GM19397 (cell line): ENCODE results near the gene C19orf25.
"Not testable (repeated sequence)": the region's sequence is repeated elsewhere in the genome, so short reads cannot be mapped to it uniquely, and the experiment has no call there.

Source experiments
- ATAC-seq: cut with Tn5 transposase; IDR thresholded peaks from one replicate; pipeline ENCODE4 v1.9.1; 2021; ENCODE audit warnings: mild to moderate bottlenecking, moderate library complexity; ENCODE audit not compliant: unreplicated experiment

Gene C19orf25

DNA sequence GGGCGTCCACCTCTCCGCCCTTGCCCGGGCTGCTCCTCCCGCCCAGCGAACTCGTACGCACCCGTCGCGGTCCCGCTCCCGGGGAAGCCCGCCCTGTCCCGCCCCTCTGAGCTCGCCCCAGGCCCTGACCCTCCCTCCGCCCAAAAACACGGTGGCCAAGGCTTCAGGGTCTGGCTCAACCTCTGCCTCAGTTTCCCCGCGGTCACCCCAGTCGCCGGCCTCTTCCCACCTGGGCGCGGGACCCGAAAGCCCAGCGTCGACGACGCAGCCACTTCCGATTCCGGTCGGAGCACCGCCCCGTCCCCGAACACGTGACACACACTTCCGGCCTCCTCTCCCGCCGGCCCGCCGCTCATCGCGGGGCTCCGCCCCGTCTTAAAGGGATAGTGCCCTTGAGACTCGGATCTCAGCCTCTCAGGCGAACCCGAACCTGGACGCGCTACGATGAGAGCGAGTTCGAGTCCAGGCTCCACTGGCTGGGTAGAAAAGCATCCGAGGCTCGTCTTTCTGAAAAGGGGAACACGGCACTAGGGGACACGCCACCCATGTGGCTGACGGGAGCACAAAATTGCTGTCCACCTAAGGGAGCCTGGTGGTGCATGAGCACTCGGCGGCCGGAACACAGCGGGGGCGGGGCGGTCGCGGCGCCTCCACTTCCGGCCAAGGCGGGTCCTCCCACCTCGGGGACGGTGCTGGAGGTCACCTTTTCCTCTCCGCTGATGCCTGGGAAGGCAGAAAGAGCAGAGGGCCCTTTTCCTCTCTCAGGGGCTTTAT lies at the start of gene C19orf25:
Gene C19orf25, minus strand, starts transcription at position 282 of the 774 bp plus-strand sequence. CDS start 312 bp downstream, outside the sequence.
- ATAC-seq: peak; percentile 88

- no peak for ATAC-seq
These were observed 48.8 kb upstream of the C19orf25 start for GRCh38 chr19:1527650-1528309.

DNA sequence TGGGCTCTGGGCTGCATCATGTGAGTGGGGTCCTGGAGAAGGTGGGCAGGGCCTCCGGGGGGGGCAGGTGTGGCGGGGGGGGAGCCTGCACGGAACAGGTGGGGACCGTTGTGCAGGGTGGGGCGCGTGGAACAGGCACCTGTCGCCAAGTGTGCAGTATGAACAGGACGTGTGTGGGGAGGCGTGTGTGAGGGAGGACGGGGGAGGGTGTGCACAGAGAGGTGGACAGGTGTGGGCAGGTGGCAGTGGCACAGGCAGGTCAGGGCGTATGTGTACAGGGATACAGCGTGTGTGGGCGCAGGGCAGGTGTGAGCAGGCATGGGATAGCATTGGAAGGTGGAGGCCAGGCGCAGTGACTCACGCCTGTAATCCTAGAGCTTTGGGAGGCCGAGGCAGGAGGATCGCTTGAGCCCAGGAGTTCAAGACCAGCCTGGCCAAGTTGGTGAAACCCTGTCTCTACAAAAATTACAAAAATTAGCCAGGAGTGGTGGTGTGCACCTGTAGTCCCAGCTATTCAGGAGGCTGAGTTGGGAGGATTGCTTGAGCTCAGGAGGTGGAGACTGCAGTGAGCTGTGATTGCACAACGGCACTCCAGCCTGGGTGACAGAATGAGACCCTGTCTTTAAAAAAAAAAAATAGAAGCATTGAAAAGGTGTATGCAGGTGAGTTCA lies 48.1 kb upstream of the C19orf25 start:
- no peak for ATAC-seq

- ATAC-seq: no peak
These were observed 47.2 kb upstream of the C19orf25 start for GRCh38 chr19:1526066-1526778.

GRCh38 chr19:1525343-1525742 lies 46.3 kb upstream of the C19orf25 start:
- no peak for ATAC-seq

- ATAC-seq: no peak
These were observed 45.9 kb upstream of the C19orf25 start for GRCh38 chr19:1524972-1525325.

GRCh38 chr19:1524287-1524971 lies 45.4 kb upstream of the C19orf25 start:
- ATAC-seq: no peak

DNA sequence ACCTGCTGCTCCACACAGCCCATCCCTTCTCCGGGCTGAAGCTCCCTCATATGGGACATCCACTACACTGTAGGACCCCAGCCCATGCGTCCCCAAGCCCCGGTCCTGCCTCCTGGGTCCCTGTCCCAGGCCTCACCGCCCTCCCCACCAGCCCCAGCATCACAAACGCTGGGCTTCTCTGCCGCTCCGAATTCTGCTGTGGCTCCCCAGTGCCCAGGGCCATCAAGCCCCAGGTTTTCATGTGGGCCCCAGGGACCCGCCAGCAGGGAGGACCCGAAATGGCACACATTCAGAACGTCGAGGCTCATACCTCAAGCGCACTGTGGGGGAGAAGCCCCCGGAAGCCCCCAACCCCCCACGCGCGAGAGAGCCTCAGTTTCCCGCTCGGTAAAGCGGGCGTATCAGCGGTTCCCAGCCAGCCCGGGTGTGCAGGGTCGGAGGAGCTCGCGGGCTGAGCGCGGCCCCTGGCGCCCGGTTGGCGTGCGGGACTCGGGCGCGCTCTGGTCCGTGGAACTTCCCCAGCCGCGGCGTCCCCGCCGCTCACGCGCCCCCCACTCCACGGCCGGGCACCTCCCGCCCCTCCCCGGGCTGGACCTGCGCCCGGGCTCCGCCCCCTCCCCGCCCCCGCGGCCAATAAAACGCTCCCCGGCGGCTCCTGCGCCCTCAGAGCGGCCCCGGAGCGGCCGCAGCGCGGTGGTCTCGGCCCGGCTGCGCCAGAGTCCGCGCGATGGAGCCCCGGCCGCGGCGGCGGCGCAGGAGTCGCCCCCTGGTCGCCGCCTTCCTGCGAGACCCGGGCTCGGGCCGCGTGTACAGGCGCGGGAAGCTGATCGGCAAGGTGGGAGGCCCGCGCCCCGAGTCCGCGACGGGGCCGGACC lies 44.6 kb upstream of the C19orf25 start, which contains the start of gene PLK5:
Gene PLK5, plus strand, starts transcription at position 666 of the 875 bp plus-strand sequence. CDS start 2,920 bp downstream, outside the sequence.
- no peak for ATAC-seq

DNA sequence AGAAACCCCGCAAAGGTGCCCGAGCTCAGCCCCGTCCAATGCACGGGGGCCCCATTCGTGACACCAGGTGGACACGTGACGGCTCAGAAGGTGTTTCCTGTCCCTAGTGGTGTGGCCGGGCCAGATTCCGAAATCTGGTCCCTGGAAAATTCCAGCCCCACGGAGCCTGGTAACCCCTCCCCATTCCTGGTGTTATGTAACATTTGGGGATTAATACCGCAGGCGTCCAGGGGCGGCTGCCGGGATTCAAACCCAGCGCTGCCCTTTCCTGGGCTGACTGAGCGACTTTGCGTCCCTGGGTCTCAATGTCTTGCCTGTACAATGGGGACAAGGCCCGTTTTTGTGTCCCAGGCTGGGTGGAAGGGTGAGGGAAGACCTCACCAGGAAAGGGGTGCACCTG lies 43.8 kb upstream of the C19orf25 start:
- ATAC-seq: no peak

DNA sequence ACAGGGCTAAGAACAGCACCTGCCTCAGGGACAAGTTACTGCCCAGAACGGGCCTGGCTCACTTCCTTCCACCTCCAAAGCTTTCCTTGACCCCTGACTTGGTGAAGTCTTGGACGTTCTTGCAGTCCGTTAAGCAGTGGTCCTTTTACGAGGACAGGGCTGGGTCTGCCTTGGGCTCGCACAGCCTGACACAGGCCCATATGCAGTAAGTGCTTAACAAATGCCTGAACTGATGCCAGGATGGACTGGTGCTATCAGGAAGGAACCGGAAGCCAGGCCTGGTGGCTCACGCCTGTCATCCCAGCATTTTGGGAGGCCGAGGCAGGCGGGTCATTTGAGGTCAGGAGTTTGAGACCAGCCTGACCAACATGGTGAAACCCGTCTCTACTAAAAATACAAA lies 43.0 kb upstream of the C19orf25 start:
- ATAC-seq: no peak

DNA sequence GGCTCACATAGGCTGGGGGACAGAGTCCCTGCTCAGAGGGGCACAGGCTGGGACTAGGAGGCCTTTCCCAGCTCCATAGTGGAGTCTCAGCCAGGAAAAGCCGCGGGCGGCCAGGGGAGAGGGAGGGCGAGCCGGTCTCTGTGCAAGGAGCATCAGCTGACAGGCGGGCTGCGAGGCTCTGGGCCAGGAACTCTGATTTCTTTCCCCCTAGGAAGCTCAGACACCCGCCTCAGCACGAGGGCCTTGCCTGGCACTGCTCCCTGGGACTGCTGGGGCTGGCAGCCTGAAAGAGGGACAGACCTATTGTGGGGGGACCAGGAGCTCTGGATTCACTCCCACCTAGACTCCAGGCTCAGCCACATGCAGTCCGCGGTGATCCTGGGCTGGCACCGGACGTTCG lies 42.6 kb upstream of the C19orf25 start:
- ATAC-seq: no peak

DNA sequence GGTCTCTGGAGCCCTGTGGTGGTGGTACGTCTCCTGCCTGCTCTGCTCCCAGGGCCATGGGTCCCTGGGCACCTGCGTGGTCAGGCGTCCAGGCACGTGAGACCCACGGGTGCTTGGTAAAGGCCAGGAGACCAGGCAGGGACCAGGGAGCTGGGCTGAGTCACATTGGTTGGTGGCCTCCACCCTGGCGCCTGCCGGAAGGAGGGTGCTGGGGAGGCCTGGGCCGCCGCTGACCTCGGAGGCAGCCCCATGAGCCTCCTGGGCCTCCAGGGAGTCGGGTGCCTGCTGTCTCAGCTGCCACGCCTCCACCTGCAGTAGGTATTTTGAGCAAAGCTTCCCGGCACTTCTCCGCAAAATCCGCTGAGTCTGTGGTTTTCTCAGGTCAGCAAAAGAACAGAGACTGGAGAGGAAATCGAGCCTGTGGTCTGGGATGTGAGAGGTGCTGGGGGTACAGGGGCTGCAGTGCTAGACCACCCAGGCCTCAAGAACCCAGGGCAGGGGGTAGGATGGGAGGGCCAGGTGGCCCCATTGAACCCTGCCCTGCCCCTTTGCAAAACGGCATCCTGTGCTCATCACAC lies 41.3 kb upstream of the C19orf25 start:
- ATAC-seq: no peak

GRCh38 chr19:1519802-1520201 lies 40.8 kb upstream of the C19orf25 start:
- ATAC-seq: not testable (repeated sequence)

DNA sequence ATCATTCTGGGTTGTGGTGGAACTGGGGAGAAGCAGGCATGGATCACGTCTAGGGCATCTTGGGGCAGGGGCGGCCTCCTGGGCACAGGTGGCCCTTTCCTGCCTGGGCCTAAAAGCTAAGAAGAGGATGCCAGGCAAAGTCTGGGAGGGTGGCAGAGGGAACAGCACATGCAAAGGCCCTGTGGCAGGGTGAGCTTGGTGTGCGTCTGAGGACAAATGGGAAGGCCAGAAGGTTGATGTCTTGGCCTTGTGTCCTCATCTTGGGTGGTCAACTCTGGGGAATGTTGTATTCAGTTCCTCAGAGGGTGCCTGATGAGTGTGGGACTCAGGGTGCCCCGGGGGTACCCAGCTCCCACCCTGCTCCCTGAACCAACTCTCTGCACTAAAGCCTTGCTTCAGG lies 39.5 kb upstream of the C19orf25 start:
- no peak for ATAC-seq

DNA sequence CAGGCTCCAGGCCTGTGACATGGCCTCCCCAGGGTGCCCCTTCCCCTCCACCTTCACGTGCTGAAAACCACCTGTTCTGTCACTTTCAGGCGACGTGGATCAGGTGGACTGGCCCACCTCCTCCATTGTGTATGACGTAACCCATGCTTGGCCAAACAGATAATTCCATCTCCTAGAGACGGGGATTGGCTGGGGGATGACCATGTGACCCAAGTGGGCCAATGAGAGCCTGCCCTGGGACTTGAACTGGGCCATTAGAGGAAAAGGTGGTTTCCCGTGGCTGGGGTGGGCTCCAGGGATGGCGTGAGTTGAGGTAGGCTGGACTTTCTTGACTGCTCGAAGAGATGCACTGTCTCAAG lies 37.4 kb upstream of the C19orf25 start:
- no peak for ATAC-seq

DNA sequence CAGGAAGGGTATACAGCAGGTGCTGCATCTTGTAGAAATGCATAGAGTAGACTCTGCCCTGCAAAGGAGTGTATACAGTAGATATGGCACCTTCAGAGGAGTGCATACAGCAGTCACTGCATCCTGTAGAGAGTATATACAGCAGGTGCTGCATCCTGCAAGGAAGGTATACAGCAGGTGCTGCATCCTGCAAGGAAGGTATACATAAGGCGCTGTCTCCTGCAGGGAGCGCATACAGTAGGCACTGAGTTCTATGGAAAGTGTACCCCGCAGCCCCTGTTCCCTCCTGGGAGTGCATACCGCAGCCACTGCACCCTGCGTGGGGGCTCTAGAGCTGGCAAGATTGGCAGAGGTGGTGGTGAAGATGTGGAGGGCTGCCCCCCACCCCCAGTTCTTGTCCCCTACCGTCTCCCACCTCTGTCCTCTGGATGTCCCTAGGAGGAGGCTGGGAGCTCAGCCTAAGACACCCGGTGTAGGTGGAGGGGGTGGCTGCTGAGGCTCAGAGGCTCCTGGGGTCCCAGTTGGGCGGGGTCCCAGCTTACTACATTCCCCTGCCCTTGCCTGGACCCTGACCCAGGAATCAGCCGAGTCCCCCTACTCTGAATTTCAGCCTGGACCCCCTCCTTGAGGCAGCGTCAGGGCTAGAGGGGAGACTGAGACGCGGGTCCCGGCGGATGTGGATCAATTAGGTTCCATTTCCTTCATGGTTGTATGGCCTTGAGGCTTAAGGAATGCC lies 36.1 kb upstream of the C19orf25 start:
- ATAC-seq: no peak

DNA sequence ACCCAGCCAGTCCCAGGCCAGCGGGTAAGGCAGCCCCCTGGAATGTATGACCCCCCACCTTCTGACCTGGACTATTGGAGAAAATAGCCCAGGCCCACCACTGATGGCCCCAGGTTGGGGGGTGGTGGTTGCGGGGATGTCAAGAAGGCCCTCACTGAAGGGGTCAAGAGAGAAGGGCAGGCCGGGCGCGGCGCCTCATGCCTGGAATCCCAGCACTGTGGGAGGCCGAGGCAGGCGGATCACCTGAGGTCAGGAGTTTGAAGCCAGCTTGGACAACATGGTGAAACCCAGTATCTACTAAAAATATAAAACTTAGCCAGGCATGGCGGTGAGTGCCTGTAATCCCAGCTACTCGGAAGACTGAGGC lies 35.3 kb upstream of the C19orf25 start:
- ATAC-seq: no peak

- ATAC-seq: no peak
These were observed 34.7 kb upstream of the C19orf25 start for GRCh38 chr19:1513499-1514294.
